Fibroblast of the aortic adventitia (primary cell): ENCODE results near the gene MZT2B. TPM values are rescaled to one million over a fixed set of nuclear protein-coding genes. Genes with fewer than 3 reads are reported as not detected.
"Not testable (repeated sequence)": the region's sequence is repeated elsewhere in the genome, so short reads cannot be mapped to it uniquely, and the experiment has no call there.

Source experiments
- DNase-seq: peaks from one replicate; pipeline ENCODE4 v3.0.0-alpha.2; 2010; ENCODE audit warnings: low read depth
- H3K4me3 ChIP-seq: 2 replicates; pipeline ENCODE4 v1.5.1; 2011; ENCODE audit warnings: low read depth, mild to moderate bottlenecking, control low read depth, low read length, moderate library complexity
- total RNA-seq: library from RNA; depleted of rRNA; stranded (reverse); fragments of >200 nt; gene quantifications from 2 replicates; pipeline ENCODE4 v1.2.3, GENCODE V29; 2012; ENCODE audit warnings: low replicate concordance
- TF ChIP-seq, protein P1 (sequence below): IDR thresholded peaks from 2 replicates; pipeline ENCODE4 v1.5.1; 2011; ENCODE audit warnings: mild to moderate bottlenecking, low read length, control low read depth, inconsistent platforms; ENCODE audit not compliant: insufficient read depth

MZT2B gene
- total RNA-seq, 1 donor: 90.5 TPM

GRCh38 chr2:130155956-130156623 lies 26.0 kb upstream of the MZT2B start:
- not testable (repeated sequence) for H3K4me3 ChIP-seq
- TF ChIP-seq, protein P1, sequence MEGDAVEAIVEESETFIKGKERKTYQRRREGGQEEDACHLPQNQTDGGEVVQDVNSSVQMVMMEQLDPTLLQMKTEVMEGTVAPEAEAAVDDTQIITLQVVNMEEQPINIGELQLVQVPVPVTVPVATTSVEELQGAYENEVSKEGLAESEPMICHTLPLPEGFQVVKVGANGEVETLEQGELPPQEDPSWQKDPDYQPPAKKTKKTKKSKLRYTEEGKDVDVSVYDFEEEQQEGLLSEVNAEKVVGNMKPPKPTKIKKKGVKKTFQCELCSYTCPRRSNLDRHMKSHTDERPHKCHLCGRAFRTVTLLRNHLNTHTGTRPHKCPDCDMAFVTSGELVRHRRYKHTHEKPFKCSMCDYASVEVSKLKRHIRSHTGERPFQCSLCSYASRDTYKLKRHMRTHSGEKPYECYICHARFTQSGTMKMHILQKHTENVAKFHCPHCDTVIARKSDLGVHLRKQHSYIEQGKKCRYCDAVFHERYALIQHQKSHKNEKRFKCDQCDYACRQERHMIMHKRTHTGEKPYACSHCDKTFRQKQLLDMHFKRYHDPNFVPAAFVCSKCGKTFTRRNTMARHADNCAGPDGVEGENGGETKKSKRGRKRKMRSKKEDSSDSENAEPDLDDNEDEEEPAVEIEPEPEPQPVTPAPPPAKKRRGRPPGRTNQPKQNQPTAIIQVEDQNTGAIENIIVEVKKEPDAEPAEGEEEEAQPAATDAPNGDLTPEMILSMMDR: peak; percentile 58
- peak; percentile 45 for DNase-seq

- no peak overlapping the region for H3K4me3 ChIP-seq
- DNase-seq: no peak
- TF ChIP-seq, protein P1: no peak
Observed at GRCh38 chr2:130156624-130157004, 25.4 kb upstream of the MZT2B start.

- not testable (repeated sequence) for H3K4me3 ChIP-seq, DNase-seq
Observed at GRCh38 chr2:130157354-130157753, 24.7 kb upstream of the MZT2B start.

- not testable (repeated sequence) for H3K4me3 ChIP-seq, DNase-seq
Observed at GRCh38 chr2:130157825-130158514, 24.1 kb upstream of the MZT2B start.

DNA sequence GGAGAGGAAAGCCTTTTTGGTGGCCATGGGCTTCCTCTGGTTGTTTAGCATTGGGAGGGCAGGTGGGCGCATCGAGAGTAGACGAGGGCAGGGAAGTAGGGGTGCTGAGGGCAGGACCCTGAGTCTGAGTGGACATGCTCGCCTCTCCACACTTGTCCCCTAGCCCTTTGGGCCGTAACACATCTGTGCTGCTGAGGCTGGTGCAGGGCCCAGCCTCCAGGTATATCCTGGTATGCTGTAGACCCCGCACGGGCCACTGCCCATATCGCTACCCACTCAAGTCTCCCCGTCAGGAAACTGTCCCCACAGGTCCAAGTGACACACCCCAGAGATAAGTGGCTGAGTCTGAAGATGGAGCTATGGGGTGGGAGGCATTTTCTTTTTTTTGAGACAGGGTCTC lies 23.4 kb upstream of the MZT2B start:
- no peak overlapping the region for H3K4me3 ChIP-seq
- TF ChIP-seq, protein P1: no peak
- DNase-seq: no peak

GRCh38 chr2:130159376-130159775 lies 22.7 kb upstream of the MZT2B start:
- H3K4me3 ChIP-seq, DNase-seq: not testable (repeated sequence)

- H3K4me3 ChIP-seq: no peak overlapping the region
- DNase-seq: no peak
- TF ChIP-seq, protein P1: no peak
Observed at GRCh38 chr2:130160131-130160530, 21.9 kb upstream of the MZT2B start.

GRCh38 chr2:130160838-130161705 lies 21.0 kb upstream of the MZT2B start:
- DNase-seq, H3K4me3 ChIP-seq: not testable (repeated sequence)

GRCh38 chr2:130162486-130162885 lies 19.6 kb upstream of the MZT2B start:
- not testable (repeated sequence) for DNase-seq, H3K4me3 ChIP-seq
